Vagina (tissue), 2 donors: ENCODE measurements around the gene NOL7. TPM values are rescaled to one million over a fixed set of nuclear protein-coding genes. Genes with fewer than 3 reads are reported as not detected.

Experiments
- DNase-seq, 2 donors: peaks; one replicate each; pipeline ENCODE4 v3.0.0-alpha.2; 2017; ENCODE audit errors: extremely low spot score in 2 of 2
- H3K27ac ChIP-seq: fragments of 200-600 bp; sonication (generic); one replicate; pipeline ENCODE4 v1.5.1; 2019
- H3K27me3 ChIP-seq: fragments of 200-600 bp; sonication (generic); one replicate; pipeline ENCODE4 v1.5.1; 2019
- H3K36me3 ChIP-seq, 2 donors: fragments of 200-600 bp; sonication (generic); one replicate each; pipeline ENCODE4 v1.5.1; 2017 to 2019
- H3K4me1 ChIP-seq: fragments of 200-600 bp; sonication (generic); one replicate; pipeline ENCODE4 v1.5.1; 2019
- H3K4me3 ChIP-seq, 2 donors: fragments of 200-600 bp; sonication (generic); 1 replicate in 1 of 2; 2 replicates in 1 of 2; pipeline ENCODE4 v1.5.1; 2016 to 2019
- H3K9me3 ChIP-seq: fragments of 200-600 bp; sonication (generic); one replicate; pipeline ENCODE4 v1.5.1; 2019
- CTCF ChIP-seq, 3 experiments: fragments of 450-650 bp in 2 of 3; fragments of 200-600 bp in 1 of 3; sonication (generic) in 1 of 3; IDR thresholded peaks; one replicate each; pipeline ENCODE4 v1.5.1; 2017 to 2019; ENCODE audit warnings: antibody characterized with exemption in 3 of 3, mild to moderate bottlenecking in 2 of 3, moderate library complexity in 2 of 3
- POLR2A ChIP-seq, 2 donors: fragments of 450-650 bp; IDR thresholded peaks; one replicate each; pipeline ENCODE4 v1.6.1; 2017; ENCODE audit warnings: antibody characterized with exemption in 2 of 2, mild to moderate bottlenecking in 2 of 2, moderate library complexity in 2 of 2
- POLR2AphosphoS5 ChIP-seq, 2 donors: sonication (generic); formaldehyde crosslinking; IDR thresholded peaks; one replicate each; pipeline ENCODE4 v1.9.0; 2017; ENCODE audit warnings: antibody characterized with exemption in 2 of 2, mild to moderate bottlenecking in 2 of 2, low read depth in 1 of 2; ENCODE audit not compliant: insufficient read depth in 1 of 2
- intact Hi-C: fragments of 100-400 bp; cut with DNase I; formaldehyde crosslinking; loops from one replicate; pipeline ENCODE4 v1.15.1; 2023
- total RNA-seq: library from RNA; depleted of rRNA; stranded (reverse); fragments of >200 nt; gene quantifications from one replicate; pipeline ENCODE4 v1.2.3, GENCODE V29; 2016

The NOL7 gene
- total RNA-seq, 1 donor from 2014 or later, result 67.0 TPM

- no peak for TF ChIP-seq POLR2A (IDR thresholded peaks at IDR 0.05)
- TF ChIP-seq POLR2AphosphoS5 (IDR thresholded peaks at IDR 0.05; ENCODE audit: insufficient read depth in 1 of 2, low read depth in 1 of 2), result no peak
- TF ChIP-seq CTCF (IDR thresholded peaks at IDR 0.05), result no peak
- intact Hi-C loops, result no loop called here
- H3K27ac ChIP-seq, result peak overlapping the region; percentile 89
These were observed 809 bp upstream of the NOL7 start for GRCh38 chr6:13614126-13614925.

GRCh38 chr6:13615792-13616120 lies 621 bp downstream of the NOL7 start:
- H3K27me3 ChIP-seq, result no peaks in the 10 kb centered on the region
- no peaks in the 10 kb centered on the region for H3K9me3 ChIP-seq
- H3K4me3 ChIP-seq, result peak overlapping the region; percentile 83 to 91
- intact Hi-C loops, result loop anchor here (5.0 kb wide), 1 partner anchor 97 kb away; the partner anchor contains the start of gene RANBP9
- no peak for TF ChIP-seq POLR2A (IDR thresholded peaks at IDR 0.05)
- TF ChIP-seq POLR2AphosphoS5 (IDR thresholded peaks at IDR 0.05; ENCODE audit: insufficient read depth in 1 of 2, low read depth in 1 of 2), result no peak
- no peak for TF ChIP-seq CTCF (IDR thresholded peaks at IDR 0.05)
- peaks cover 25% of the 10 kb centered on the region for H3K4me1 ChIP-seq
- peak overlapping the region; percentile 89 for H3K27ac ChIP-seq
- DNase-seq, result no peak
- peaks cover 0 to 24% of the 10 kb centered on the region in 2 donors for H3K36me3 ChIP-seq

More at GRCh38 chr6:13614126-13614925, 809 bp upstream of the NOL7 start:
- Histone ChIP-seq H3K4me3 (peak overlapping the region; percentile 83 to 91), H3K4me1 (peaks cover 25% of the 10 kb centered on the region), H3K27me3 (no peaks in the 10 kb centered on the region), H3K9me3 (no peaks in the 10 kb centered on the region), H3K36me3 (peaks cover 0 to 10% of the 10 kb centered on the region in 2 donors)
- DNase-seq, result peak in 1 of 2 donors; percentile 91

GRCh38 chr6:13617066-13617465 lies 1.9 kb downstream of the NOL7 start:
- Histone ChIP-seq H3K4me1 (peaks cover 25% of the 10 kb centered on the region), H3K27ac (no peak overlapping the region), H3K9me3 (no peaks in the 10 kb centered on the region), H3K36me3 (peaks cover 0 to 34% of the 10 kb centered on the region in 2 donors), H3K4me3 (no peak overlapping the region), H3K27me3 (no peaks in the 10 kb centered on the region)
- intact Hi-C loops, result loop anchor here (5.0 kb wide), 1 partner anchor 95 kb away; the partner anchor contains the start of gene RANBP9
- TF ChIP-seq CTCF (IDR thresholded peaks at IDR 0.05) (no peak), POLR2AphosphoS5 (IDR thresholded peaks at IDR 0.05; ENCODE audit: insufficient read depth in 1 of 2, low read depth in 1 of 2) (no peak), POLR2A (IDR thresholded peaks at IDR 0.05) (no peak)
- no peak for DNase-seq

- Histone ChIP-seq H3K4me1 (no peaks in the 10 kb centered on the region), H3K4me3 (no peak overlapping the region), H3K27me3 (no peaks in the 10 kb centered on the region), H3K36me3 (peaks cover 0 to 82% of the 10 kb centered on the region in 2 donors), H3K27ac (no peak overlapping the region), H3K9me3 (no peaks in the 10 kb centered on the region)
- intact Hi-C loops, result no loop called here
- no peak for DNase-seq
- TF ChIP-seq POLR2A (IDR thresholded peaks at IDR 0.05), result no peak
- TF ChIP-seq POLR2AphosphoS5 (IDR thresholded peaks at IDR 0.05; ENCODE audit: insufficient read depth in 1 of 2, low read depth in 1 of 2), result no peak
- TF ChIP-seq CTCF (IDR thresholded peaks at IDR 0.05), result no peak
These were observed 9.7 kb downstream of the NOL7 start for GRCh38 chr6:13624871-13625288.
